ENCODE data around the gene SMC5. TPM values are rescaled to one million over a fixed set of nuclear protein-coding genes. Genes with fewer than 3 reads are reported as not detected.

Gene SMC5
- total and polyA plus RNA-seq, 2 of the 13 experiments (the other 11 are each of a cell fraction or from before 2014, with no cell fraction given), result 7.2 to 26.7 TPM

DNA sequence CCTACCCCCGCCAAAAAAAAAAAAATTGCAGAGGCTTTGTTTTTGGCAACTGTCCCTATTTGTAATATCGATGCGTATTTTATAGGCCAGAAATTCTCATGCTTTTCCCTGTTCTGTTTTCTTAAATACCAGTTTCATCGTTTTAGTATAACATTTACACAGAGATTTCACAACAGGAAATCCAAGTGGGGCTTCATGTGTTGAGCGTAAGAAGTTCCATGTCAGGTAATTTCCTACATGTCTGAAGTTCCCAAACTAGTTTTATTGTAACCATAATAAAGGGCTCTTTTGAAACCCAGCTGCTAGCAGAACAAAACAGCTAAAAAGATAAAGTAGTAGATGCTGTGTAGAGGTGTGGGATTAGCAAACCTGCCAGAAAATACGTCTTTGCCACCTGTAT lies 4.2 kb downstream of the SMC5 start:
- Histone ChIP-seq H3K27me3 (ENCODE audit: control insufficient read depth in 1 of 2, insufficient read depth in 2 of 2, low read length in 2 of 2) (no peaks in the 10 kb centered on the region; a peak in 2 of 5 replicates), H4K20me1 (ENCODE audit: insufficient read depth, low read length) (peaks cover 26% of the 10 kb centered on the region; the same call in 1 of the 2 replicates), H3K4me2 (ENCODE audit: low read depth, low read length) (no peak overlapping the region; the same call in 1 of the 2 replicates), H3K4me3 (replicated peaks in 1 of 3; ENCODE audit: insufficient read depth in 1 of 3, low read depth in 2 of 3, low read length in 3 of 3) (no peak overlapping the region), H3K9me3 (ENCODE audit: low read length) (no peaks in the 10 kb centered on the region), H3K36me3 (replicated peaks in 1 of 2; ENCODE audit: control insufficient read depth in 1 of 2, insufficient read depth in 2 of 2, low read length in 2 of 2) (peaks cover 0 to 36% of the 10 kb centered on the region in 2 experiments; a peak in 3 of 5 replicates), H3K9ac (ENCODE audit: insufficient read depth, low read depth, low read length) (no peak overlapping the region), H3K27ac (ENCODE audit: extremely low read length, insufficient read depth, low read length) (no peak overlapping the region), H2AFZ (ENCODE audit: low read length) (no peak overlapping the region), H3K4me1 (ENCODE audit: insufficient read depth, low read length) (peaks cover 36% of the 10 kb centered on the region), H3K79me2 (ENCODE audit: insufficient read depth, low read length) (peaks cover 62% of the 10 kb centered on the region)
- TF ChIP-seq HNRNPUL1 (IDR thresholded peaks at IDR 0.05; ENCODE audit: low read depth, low read length) (no peak), ZNF235 (CRISPR knock-in tag; IDR thresholded peaks at IDR 0.05; ENCODE audit: borderline replicate concordance) (no peak)
- TF ChIP-seq, protein P1, sequence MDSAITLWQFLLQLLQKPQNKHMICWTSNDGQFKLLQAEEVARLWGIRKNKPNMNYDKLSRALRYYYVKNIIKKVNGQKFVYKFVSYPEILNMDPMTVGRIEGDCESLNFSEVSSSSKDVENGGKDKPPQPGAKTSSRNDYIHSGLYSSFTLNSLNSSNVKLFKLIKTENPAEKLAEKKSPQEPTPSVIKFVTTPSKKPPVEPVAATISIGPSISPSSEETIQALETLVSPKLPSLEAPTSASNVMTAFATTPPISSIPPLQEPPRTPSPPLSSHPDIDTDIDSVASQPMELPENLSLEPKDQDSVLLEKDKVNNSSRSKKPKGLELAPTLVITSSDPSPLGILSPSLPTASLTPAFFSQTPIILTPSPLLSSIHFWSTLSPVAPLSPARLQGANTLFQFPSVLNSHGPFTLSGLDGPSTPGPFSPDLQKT (CRISPR knock-in tag; IDR thresholded peaks at IDR 0.05; ENCODE audit: borderline replicate concordance), result no peak
- ChIA-PET POLR2A (no interaction called here), CTCF (ENCODE audit: low intra/inter-chr PET ratio, low total read pairs) (no interaction called here)
- ATAC-seq (no peak), FAIRE-seq (no peak), DNase-seq (ENCODE audit: low spot score) (no peak)
- in situ Hi-C loops (cut with HindIII; ENCODE audit: extremely low pct_ligation_motif_present, low pct_unique_long_range_greater_than_20kb), result loop anchor here (10.0 kb wide), 1 partner anchor 152 kb away; the partner anchor contains the start of gene KLF9
- 91% methylated on average over 6 of the region's 6 CpGs for WGBS (ENCODE audit: low lambda C conversion rate)
- no TSS peak for BruUV-seq (replicated peaks)
- intact Hi-C loops (cut with micrococcal nuclease; ENCODE audit: unreplicated experiment), result no loop called here

DNA sequence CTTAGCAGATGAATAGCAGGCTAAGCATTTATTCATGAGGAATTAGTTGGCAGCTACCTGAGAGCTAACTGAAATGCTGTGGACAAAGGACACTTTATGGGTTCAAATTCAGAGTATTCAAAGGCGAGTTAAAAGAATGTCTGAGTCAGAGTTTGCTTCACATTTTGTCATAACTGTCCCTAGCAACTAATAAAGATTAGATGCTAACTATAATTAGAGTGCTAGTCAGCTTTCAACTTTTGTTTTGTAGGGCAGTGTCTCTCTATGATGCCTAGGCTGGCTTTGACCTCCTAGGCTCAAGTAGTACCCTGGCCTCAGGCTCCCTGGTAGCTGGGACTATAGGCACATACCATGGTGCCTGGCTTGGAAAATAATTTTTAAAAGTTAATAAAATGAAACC lies 4.6 kb downstream of the SMC5 start:
- H3K4me2 ChIP-seq (ENCODE audit: low read depth, low read length), result peak overlapping the region; percentile 26; the same call in 1 of the 2 replicates
- intact Hi-C loops (cut with micrococcal nuclease; ENCODE audit: unreplicated experiment), result no loop called here
- no peak overlapping the region for H2AFZ ChIP-seq (ENCODE audit: low read length)
- ATAC-seq (no peak), FAIRE-seq (no peak), DNase-seq (ENCODE audit: low spot score) (no peak)
- H3K36me3 ChIP-seq (replicated peaks in 1 of 2; ENCODE audit: control insufficient read depth in 1 of 2, insufficient read depth in 2 of 2, low read length in 2 of 2), result peaks cover 0 to 36% of the 10 kb centered on the region in 2 experiments; a peak in 3 of 5 replicates
- CTCF ChIA-PET (ENCODE audit: low intra/inter-chr PET ratio, low total read pairs), result no interaction called here
- H3K27ac ChIP-seq (ENCODE audit: extremely low read length, insufficient read depth, low read length), result no peak overlapping the region
- H3K27me3 ChIP-seq (ENCODE audit: control insufficient read depth in 1 of 2, insufficient read depth in 2 of 2, low read length in 2 of 2), result no peaks in the 10 kb centered on the region; a peak in 1 of 5 replicates
- peaks cover 59% of the 10 kb centered on the region for H3K79me2 ChIP-seq (ENCODE audit: insufficient read depth, low read length)
- no TSS peak for BruUV-seq (replicated peaks)
- 96% methylated on average over 1 of the region's 1 CpG for WGBS (ENCODE audit: low lambda C conversion rate)
- H3K4me1 ChIP-seq (ENCODE audit: insufficient read depth, low read length), result peaks cover 36% of the 10 kb centered on the region
- no peak overlapping the region for H3K4me3 ChIP-seq (replicated peaks in 1 of 3; ENCODE audit: insufficient read depth in 1 of 3, low read depth in 2 of 3, low read length in 3 of 3)
- POLR2A ChIA-PET, result no interaction called here
- no peaks in the 10 kb centered on the region for H3K9me3 ChIP-seq (ENCODE audit: low read length)
- H3K9ac ChIP-seq (ENCODE audit: insufficient read depth, low read depth, low read length), result no peak overlapping the region
- H4K20me1 ChIP-seq (ENCODE audit: insufficient read depth, low read length), result peaks cover 26% of the 10 kb centered on the region; the same call in 1 of the 2 replicates
- in situ Hi-C loops (cut with HindIII; ENCODE audit: extremely low pct_ligation_motif_present, low pct_unique_long_range_greater_than_20kb), result loop anchor here (10.0 kb wide), 1 partner anchor 151 kb away; the partner anchor contains the start of gene KLF9
- TF ChIP-seq ZNF276 (CRISPR knock-in tag; IDR thresholded peaks at IDR 0.05; ENCODE audit: low read depth), result no peak
- TF ChIP-seq TBL1XR1 (IDR thresholded peaks at IDR 0.05; ENCODE audit: borderline replicate concordance, low read length, partially characterized antibody), result no peak
- TF ChIP-seq, protein P2, sequence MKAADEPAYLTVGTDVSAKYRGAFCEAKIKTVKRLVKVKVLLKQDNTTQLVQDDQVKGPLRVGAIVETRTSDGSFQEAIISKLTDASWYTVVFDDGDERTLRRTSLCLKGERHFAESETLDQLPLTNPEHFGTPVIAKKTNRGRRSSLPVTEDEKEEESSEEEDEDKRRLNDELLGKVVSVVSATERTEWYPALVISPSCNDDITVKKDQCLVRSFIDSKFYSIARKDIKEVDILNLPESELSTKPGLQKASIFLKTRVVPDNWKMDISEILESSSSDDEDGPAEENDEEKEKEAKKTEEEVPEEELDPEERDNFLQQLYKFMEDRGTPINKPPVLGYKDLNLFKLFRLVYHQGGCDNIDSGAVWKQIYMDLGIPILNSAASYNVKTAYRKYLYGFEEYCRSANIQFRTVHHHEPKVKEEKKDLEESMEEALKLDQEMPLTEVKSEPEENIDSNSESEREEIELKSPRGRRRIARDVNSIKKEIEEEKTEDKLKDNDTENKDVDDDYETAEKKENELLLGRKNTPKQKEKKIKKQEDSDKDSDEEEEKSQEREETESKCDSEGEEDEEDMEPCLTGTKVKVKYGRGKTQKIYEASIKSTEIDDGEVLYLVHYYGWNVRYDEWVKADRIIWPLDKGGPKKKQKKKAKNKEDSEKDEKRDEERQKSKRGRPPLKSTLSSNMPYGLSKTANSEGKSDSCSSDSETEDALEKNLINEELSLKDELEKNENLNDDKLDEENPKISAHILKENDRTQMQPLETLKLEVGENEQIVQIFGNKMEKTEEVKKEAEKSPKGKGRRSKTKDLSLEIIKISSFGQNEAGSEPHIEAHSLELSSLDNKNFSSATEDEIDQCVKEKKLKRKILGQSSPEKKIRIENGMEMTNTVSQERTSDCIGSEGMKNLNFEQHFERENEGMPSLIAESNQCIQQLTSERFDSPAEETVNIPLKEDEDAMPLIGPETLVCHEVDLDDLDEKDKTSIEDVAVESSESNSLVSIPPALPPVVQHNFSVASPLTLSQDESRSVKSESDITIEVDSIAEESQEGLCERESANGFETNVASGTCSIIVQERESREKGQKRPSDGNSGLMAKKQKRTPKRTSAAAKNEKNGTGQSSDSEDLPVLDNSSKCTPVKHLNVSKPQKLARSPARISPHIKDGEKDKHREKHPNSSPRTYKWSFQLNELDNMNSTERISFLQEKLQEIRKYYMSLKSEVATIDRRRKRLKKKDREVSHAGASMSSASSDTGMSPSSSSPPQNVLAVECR (CRISPR knock-in tag; IDR thresholded peaks at IDR 0.05; ENCODE audit: borderline replicate concordance), result no peak
- TF ChIP-seq RFX1 (IDR thresholded peaks at IDR 0.05), result no peak
- TF ChIP-seq POLR2A (IDR thresholded peaks at IDR 0.05; ENCODE audit: insufficient read depth in 1 of 2, low read depth in 2 of 2, low read length in 2 of 2), result no peak
- no peak for TF ChIP-seq ZBTB42 (CRISPR knock-in tag; IDR thresholded peaks at IDR 0.05)
- no peak for TF ChIP-seq NR2F1 (CRISPR knock-in tag; IDR thresholded peaks at IDR 0.05)
- no peak for TF ChIP-seq ZNF207 (IDR thresholded peaks at IDR 0.05; ENCODE audit: borderline replicate concordance)

All from HepG2 (cell line).